ENCODE data around the gene C19orf33.

C19orf33 gene

DNA sequence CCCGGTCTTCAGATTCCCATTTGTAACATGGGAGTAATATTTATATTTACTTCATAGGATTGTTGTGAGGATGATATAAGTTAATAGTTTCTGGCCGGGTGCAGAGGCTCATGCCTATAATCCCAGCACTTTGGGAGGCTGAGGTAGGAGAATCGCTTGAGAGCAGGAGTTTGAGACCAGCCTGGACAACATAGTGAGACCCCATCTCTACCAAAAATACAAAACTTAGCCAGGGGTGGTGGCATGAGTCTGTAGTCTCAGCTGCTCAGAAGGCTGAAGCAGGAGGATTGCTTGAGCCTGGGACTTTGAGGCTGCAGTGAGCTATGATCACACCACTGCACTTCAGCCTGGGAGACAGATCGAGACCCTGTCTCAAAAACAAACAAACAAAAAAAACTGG, 42.8 kb downstream of the C19orf33 start:
- no peak for DNase-seq

DNA sequence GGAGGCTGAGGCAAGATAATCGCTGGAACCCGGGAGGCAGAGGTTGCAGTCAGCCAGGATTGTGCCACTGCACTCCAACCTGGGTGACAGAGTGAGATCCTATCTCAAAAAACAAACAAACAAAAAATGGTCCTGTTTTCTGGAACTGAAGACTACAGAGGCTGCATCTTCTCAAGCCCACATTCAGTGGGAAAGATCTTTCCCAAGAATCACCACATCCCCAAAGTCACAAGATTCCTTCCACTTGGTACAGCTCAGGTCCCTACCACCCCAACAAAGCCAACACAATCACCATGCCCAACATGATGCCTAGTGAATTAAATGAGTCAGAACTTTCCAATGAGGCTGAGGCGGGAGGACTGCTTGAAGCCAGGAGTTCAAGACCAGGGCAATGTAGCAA, 46.8 kb downstream of the C19orf33 start:
- no peak for DNase-seq

DNA sequence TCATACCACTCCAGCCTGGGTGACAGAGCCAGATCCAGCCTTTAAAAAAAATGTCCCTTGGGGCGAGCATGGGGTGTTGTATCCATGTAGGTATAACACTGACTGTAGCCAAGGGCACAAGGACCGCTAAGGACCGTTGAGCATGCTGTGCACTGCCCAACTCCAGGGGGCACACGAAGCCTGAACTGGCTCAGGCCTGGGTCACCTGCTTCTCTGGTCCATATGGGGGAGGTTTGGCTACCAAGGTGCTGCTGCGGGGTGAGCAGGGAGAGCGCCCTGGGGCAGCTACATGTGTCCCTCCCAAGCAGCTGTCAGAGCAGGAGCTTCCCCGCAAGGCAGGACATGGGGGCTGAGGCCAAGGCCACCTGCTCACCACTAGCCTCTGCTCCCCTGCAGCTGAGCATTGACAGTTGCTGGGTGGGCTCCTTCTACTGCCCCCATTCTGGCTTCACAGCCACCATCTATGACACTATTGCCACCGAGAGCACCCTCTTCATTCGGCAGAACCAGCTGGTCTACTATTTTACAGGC, 47.9 kb downstream of the C19orf33 start:
- DNase-seq = no peak

DNA sequence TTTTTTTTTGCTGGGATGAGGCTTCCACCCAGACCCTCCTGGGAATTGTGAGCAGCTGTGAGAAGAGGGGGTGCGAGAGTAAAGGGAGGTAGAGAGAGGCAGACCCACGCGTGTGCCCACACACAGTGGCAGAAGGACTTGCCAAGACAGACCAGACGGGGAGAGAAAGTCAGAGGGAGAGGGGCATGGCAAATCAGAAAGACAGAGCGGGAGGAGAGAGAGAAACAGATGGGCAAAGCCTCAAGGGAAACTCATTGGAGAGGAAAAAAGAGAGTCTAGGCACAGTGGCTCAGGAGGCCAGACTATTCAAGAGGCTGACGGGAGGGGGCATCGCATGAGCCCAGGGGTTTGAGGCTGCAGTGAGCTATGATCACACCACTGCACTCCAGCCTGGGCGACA, 48.6 kb downstream of the C19orf33 start:
- DNase-seq = no peak
